Ectodermal cell (in vitro differentiated cells): Measurements from ENCODE around the gene SLC29A1.

ENCODE experiments used
- H3K27ac ChIP-seq: 2 replicates; pipeline ENCODE4 v1.7.0; 2013; ENCODE audit warnings: mild to moderate bottlenecking, low read depth, low read length; ENCODE audit not compliant: insufficient read depth, poor library complexity, severe bottlenecking
- H3K27me3 ChIP-seq: 2 replicates; pipeline ENCODE4 v1.7.0; 2013; ENCODE audit warnings: mild to moderate bottlenecking, low read length; ENCODE audit not compliant: insufficient read depth, control insufficient read depth, poor library complexity, severe bottlenecking
- H3K36me3 ChIP-seq: one replicate; pipeline ENCODE4 v1.7.0; 2013; ENCODE audit warnings: low read length; ENCODE audit not compliant: control insufficient read depth, insufficient read depth
- H3K4me1 ChIP-seq: one replicate; pipeline ENCODE4 v1.7.0; 2013; ENCODE audit warnings: low read length; ENCODE audit not compliant: control insufficient read depth, insufficient read depth
- H3K4me3 ChIP-seq: 2 replicates; pipeline ENCODE4 v1.7.0; 2013; ENCODE audit warnings: low read depth, low read length, control low read depth; ENCODE audit not compliant: insufficient read depth
- H3K9me3 ChIP-seq: 2 replicates; pipeline ENCODE4 v1.7.0; 2013; ENCODE audit warnings: mild to moderate bottlenecking, low read length, moderate library complexity; ENCODE audit not compliant: control insufficient read depth
- WGBS, 2 experiments: methylation state at CpG; one replicate each; pipeline ENCODE4 v1.1.7; 2013; ENCODE audit warnings: missing lambda C conversion rate in 2 of 2; 5-methylcytosine and 5-hydroxymethylcytosine counted together

The SLC29A1 gene

DNA sequence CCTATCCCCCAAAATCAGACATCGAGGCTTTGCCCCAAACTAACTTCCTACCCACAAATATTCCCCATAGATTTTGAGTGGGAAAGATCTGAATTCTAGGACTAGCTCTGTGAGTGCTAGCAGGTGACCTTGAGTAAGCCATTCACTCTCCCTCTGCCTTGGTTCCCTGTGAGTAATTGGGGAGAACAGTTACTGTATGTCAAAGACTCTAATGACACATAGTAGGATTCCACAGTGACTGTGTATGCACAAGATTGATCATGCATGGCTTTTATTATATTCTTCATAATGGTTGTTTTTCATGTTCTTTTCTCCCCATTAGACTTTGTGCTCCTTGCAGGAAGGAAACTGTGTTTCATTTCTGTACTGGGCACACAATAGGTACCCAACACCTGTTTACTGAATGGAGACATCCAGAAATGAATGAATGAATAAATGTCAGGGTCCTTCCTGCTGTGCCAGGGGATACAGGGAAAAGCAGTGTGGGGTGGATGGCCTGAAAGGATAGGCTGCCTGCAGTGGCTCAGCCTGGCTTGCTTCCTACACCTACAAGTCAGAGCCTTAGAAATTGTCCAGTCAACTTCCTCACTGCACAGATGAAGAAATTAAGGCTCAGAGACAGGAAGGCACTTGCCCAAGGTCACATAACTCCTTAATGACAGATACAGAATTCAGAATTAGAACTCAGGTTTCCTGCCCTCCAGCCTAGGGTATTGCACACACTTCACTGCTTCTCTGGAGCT, 46.0 kb downstream of the SLC29A1 start:
- 86 to 100% methylated on average over 1 of the region's 1 CpG for WGBS, 2 experiments
- H3K27me3 ChIP-seq, result peaks cover 22% of the 10 kb centered on the region

DNA sequence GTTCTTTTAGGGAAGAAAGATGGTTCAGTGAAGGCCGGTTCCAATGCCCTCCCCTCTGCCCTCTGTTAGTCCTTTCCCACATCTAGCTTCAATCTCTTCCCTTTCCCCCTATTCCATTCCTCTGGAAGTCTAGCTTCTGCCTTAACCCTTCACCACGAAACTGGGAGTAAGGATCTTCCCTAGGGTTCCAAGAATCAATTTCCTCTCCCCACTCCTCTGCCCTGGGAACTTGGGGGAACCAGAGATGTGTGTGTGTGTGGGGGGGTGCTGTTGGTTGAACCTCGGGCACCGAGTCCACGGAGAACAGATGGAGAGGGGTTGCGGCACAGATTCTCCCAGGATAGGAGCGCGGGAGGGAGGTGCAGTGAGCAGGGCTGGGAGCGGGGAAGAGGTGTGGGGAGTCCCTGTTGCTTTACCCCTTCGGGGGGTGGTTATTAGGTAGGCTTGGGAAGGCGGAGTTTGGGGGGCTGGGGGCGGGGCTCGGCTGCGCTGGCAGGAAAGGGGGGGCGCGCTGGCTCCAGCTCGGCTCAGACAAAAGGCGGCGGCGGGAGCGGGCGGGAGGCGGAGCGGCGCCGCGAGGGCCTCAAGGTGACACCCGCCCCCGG, 46.6 kb downstream of the SLC29A1 start, which contains the start of gene TMEM151B:
Gene TMEM151B, plus strand, starts transcription at position 530 of the 605 bp plus-strand sequence. CDS start 293 bp downstream, outside the sequence.
- WGBS, 2 experiments, result 4% methylated on average over 27 to 29 of the region's 29 CpGs
- H3K27ac ChIP-seq, result no peak within 1 kb of the TSS
- peak within 1 kb of the TSS; percentile 36 for H3K4me3 ChIP-seq
- H3K4me1 ChIP-seq, result peaks cover 25% of the 10 kb centered on the region
- no peaks in the 10 kb centered on the region for H3K36me3 ChIP-seq
- H3K9me3 ChIP-seq, result no peaks in the 10 kb centered on the region
- peaks cover 28% of the 10 kb centered on the region for H3K27me3 ChIP-seq

More for the DNA sequence above, 46.0 kb downstream of the SLC29A1 start:
- no peaks in the 10 kb centered on the region for H3K9me3 ChIP-seq
- no peak overlapping the region for H3K4me3 ChIP-seq
- no peak overlapping the region for H3K27ac ChIP-seq
- H3K4me1 ChIP-seq, result peaks cover 30% of the 10 kb centered on the region
- no peaks in the 10 kb centered on the region for H3K36me3 ChIP-seq

- H3K27ac ChIP-seq, result no peak overlapping the region
- no peaks in the 10 kb centered on the region for H3K9me3 ChIP-seq
- H3K4me1 ChIP-seq, result peaks cover 25% of the 10 kb centered on the region
- H3K27me3 ChIP-seq, result peaks cover 36% of the 10 kb centered on the region
- peak overlapping the region; percentile 36 for H3K4me3 ChIP-seq
- no peaks in the 10 kb centered on the region for H3K36me3 ChIP-seq
- 1 to 3% methylated on average over 84 to 90 of the region's 90 CpGs for WGBS, 2 experiments
These were observed 47.4 kb downstream of the SLC29A1 start for GRCh38 chr6:44270526-44271405.

DNA sequence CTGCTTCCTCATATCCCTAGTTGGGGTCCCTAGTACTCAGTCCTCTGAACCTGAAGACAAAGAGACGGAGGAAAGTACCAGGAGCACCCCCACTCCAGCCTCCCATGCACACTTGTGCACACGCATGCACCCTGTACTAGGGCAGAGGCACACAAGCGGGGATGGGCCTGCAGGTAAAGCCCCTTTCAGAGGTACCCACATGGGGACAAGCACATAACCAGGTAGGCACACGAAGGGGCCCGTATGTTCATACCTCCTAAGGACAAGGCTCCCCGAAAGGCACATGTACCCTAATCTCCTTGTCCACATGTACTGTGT, 48.0 kb downstream of the SLC29A1 start:
- H3K4me1 ChIP-seq, result peaks cover 25% of the 10 kb centered on the region
- WGBS, 2 experiments, result 86 to 89% methylated on average over 6 of the region's 6 CpGs
- no peaks in the 10 kb centered on the region for H3K9me3 ChIP-seq
- no peaks in the 10 kb centered on the region for H3K36me3 ChIP-seq
- H3K27me3 ChIP-seq, result peaks cover 42% of the 10 kb centered on the region
- H3K27ac ChIP-seq, result no peak overlapping the region
- no peak overlapping the region for H3K4me3 ChIP-seq

- Histone ChIP-seq H3K27me3 (peaks cover 47% of the 10 kb centered on the region), H3K4me1 (peaks cover 25% of the 10 kb centered on the region), H3K4me3 (no peak overlapping the region), H3K27ac (no peak overlapping the region), H3K36me3 (no peaks in the 10 kb centered on the region), H3K9me3 (no peaks in the 10 kb centered on the region)
- 74 to 82% methylated on average over 3 of the region's 3 CpGs for WGBS, 2 experiments
These were observed 48.5 kb downstream of the SLC29A1 start for GRCh38 chr6:44271914-44272313.

GRCh38 chr6:44272529-44272928, 49.1 kb downstream of the SLC29A1 start:
- Histone ChIP-seq H3K9me3 (no peaks in the 10 kb centered on the region), H3K4me3 (no peak overlapping the region), H3K36me3 (no peaks in the 10 kb centered on the region), H3K27ac (no peak overlapping the region), H3K4me1 (peaks cover 28% of the 10 kb centered on the region), H3K27me3 (peaks cover 53% of the 10 kb centered on the region)
- 88 to 90% methylated on average over 3 of the region's 3 CpGs for WGBS, 2 experiments

- no peak overlapping the region for H3K27ac ChIP-seq
- H3K9me3 ChIP-seq, result no peaks in the 10 kb centered on the region
- H3K36me3 ChIP-seq, result no peaks in the 10 kb centered on the region
- H3K27me3 ChIP-seq, result peaks cover 59% of the 10 kb centered on the region
- no peak overlapping the region for H3K4me3 ChIP-seq
- 92 to 93% methylated on average over 23 of the region's 23 CpGs for WGBS, 2 experiments
- H3K4me1 ChIP-seq, result peaks cover 24% of the 10 kb centered on the region
These were observed 49.7 kb downstream of the SLC29A1 start for GRCh38 chr6:44272999-44273566.

DNA sequence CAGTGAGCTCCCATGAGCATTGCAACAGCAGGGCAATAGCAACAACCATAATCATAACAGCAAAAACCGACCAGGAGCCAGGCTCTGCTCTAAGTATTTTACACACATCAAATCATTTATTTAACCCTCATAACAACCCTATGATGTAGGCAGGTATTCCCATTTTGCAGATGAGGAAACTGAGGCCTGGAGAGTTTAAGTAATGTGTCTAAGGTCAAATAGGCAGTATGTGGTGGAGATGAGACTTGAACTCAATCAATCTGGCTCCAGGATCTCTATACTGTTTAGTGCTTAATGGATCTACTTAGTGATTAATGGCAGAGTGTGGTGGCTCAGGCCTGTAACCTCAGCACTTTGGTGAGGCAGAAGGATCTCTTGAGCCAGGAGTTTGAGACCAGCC, 50.2 kb downstream of the SLC29A1 start:
- Histone ChIP-seq H3K4me3 (no peak overlapping the region), H3K27ac (no peak overlapping the region), H3K27me3 (peaks cover 59% of the 10 kb centered on the region), H3K9me3 (no peaks in the 10 kb centered on the region), H3K36me3 (no peaks in the 10 kb centered on the region), H3K4me1 (peaks cover 19% of the 10 kb centered on the region)
- WGBS, 2 experiments, result 85 to 90% methylated on average over 1 of the region's 1 CpG

DNA sequence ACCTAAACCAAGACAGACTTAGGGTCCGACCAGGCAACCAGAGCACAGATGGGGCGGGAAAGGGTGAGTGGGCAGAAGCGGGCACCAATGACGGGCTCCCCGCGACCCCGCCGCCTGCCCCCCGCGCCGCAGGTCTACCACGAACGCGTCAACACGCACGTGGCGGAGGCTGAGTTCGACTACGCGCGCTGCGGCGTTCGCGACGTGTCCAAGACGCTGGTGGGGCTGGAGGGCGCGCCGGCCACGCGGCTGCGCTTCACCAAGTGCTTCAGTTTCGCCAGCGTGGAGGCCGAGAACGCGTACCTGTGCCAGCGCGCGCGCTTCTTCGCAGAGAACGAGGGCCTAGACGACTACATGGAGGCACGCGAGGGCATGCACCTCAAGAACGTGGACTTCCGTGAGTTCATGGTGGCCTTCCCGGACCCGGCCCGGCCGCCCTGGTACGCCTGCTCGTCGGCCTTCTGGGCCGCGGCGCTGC, 51.9 kb downstream of the SLC29A1 start:
- H3K27ac ChIP-seq, result no peak overlapping the region
- H3K9me3 ChIP-seq, result no peaks in the 10 kb centered on the region
- 93 to 94% methylated on average over 59 of the region's 59 CpGs for WGBS, 2 experiments
- H3K4me1 ChIP-seq, result peaks cover 8% of the 10 kb centered on the region
- peaks cover 52% of the 10 kb centered on the region for H3K27me3 ChIP-seq
- no peak overlapping the region for H3K4me3 ChIP-seq
- no peaks in the 10 kb centered on the region for H3K36me3 ChIP-seq
